Breast epithelium (tissue), 3 donors: ENCODE results near the gene JAG1.

Experiments
- POLR2A ChIP-seq: fragments of 450-650 bp; IDR thresholded peaks from one replicate; pipeline ENCODE4 v1.6.1; 2016; ENCODE audit warnings: antibody characterized with exemption, mild to moderate bottlenecking, moderate library complexity
- TF ChIP-seq, protein P1 (sequence below), 3 donors: fragments of 450-650 bp; IDR thresholded peaks; one replicate each; pipeline ENCODE4 v1.5.1; 2016 to 2017; ENCODE audit warnings: antibody characterized with exemption in 3 of 3, mild to moderate bottlenecking in 3 of 3, moderate library complexity in 3 of 3

DNA sequence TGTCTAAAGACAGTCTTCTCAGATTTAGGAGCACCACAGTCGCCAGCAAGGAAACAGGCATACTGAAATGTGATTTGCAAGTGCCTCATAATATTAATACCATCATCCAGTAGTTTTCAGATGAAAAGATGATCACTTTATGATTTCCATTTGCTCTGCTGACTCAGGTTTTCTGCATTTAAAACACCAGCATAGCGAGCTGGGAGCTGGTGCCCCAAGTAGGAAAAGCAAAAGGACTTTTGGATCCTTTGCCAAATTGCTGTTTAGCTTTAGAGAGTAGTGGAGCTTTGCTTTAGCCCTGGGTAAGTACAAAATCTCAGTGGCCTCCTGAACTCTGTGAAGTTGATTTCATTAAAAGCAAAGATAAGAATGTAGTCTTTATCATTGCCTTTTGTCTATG is 78.5 kb downstream of the JAG1 start:
- no peak for TF ChIP-seq POLR2A
- TF ChIP-seq, protein P1, sequence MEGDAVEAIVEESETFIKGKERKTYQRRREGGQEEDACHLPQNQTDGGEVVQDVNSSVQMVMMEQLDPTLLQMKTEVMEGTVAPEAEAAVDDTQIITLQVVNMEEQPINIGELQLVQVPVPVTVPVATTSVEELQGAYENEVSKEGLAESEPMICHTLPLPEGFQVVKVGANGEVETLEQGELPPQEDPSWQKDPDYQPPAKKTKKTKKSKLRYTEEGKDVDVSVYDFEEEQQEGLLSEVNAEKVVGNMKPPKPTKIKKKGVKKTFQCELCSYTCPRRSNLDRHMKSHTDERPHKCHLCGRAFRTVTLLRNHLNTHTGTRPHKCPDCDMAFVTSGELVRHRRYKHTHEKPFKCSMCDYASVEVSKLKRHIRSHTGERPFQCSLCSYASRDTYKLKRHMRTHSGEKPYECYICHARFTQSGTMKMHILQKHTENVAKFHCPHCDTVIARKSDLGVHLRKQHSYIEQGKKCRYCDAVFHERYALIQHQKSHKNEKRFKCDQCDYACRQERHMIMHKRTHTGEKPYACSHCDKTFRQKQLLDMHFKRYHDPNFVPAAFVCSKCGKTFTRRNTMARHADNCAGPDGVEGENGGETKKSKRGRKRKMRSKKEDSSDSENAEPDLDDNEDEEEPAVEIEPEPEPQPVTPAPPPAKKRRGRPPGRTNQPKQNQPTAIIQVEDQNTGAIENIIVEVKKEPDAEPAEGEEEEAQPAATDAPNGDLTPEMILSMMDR (IDR thresholded peaks at IDR 0.05), result no peak
